ENCODE measurements around the gene SCUBE1.

GRCh38 chr22:43213051-43213450 lies 130.1 kb downstream of the SCUBE1 start:
- TF ChIP-seq CTCF (IDR thresholded peaks at IDR 0.05) (no peak), POLR2A (IDR thresholded peaks at IDR 0.05) (no peak)

Measured in thyroid gland (tissue), 4 donors.